CD4-positive, alpha-beta T cell treated with Interferon alpha-2 for 1 hour (primary cell): ENCODE results near the gene CFAP20.
A peak's percentile ranks its signal among the peaks of the same experiment; 100 is the strongest.

Source experiments
- DNase-seq, 2 donors: peaks; one replicate each; pipeline ENCODE4 v3.0.0-alpha.2; 2020 to 2022

CFAP20 gene

DNA sequence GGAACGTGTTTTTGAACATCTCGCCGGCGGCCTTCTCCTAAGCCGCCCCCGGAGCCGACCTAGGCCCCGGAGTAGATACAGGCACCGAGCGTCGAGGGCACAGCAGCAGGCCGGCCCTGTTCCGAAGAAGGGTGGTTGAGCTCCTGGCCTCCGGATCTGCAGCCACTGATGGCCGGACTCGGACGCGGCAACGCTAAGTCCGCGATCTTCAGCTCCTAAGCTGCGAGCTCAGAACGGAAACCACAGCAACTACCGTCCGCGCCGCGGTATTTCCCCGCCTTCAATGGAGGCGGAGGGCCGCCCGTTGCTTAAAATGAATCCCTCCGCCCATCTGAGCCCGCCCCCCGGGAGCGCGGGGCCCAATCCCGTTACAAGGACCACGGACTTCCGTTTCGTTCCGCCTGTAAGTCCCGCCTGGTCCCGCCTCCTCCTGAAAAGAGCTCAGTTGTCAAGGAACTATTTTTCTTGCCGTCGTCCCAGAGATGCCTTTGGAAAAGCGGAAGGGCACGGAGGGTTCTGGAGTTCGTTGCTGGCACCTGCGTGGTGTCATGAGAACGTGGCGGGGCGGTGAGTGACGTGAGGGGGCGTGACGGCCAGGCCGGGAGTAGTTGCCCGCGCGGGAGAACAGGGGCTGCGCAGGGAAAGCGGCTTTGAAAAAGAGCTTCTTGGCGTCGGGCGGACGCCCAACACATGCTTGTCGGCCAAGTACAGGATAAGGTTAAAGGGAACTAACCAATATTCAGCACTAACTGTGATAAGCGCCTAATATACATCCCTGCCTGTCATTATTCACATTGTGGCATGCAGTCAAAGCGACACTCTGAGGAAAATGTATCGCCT is at the start of gene CFAP20:
TSS of gene CFAP20 (minus strand) at position 285 of the 840 bp plus-strand sequence. CDS start at position 19, 266 bp downstream.
- peak; percentile 97 to 98 for DNase-seq

DNA sequence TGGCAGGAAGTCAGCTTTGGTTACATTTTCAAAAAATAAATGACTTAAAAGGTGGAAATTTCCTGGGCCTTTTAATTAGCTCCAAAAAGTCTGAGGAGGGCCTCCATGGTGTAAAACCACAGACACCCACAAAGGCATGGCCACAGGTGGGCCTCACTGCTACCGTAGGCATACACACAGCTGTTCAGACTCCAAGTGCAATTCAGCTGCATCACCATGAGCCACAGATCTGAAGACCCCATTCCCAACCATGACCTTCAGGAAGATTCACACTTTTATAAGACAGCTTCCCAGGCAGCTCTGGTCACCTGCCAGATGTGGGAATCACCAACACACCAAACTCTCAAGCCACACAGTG is 48.2 kb upstream of the CFAP20 start:
- peak in 1 of 2 donors; percentile 10 for DNase-seq

DNA sequence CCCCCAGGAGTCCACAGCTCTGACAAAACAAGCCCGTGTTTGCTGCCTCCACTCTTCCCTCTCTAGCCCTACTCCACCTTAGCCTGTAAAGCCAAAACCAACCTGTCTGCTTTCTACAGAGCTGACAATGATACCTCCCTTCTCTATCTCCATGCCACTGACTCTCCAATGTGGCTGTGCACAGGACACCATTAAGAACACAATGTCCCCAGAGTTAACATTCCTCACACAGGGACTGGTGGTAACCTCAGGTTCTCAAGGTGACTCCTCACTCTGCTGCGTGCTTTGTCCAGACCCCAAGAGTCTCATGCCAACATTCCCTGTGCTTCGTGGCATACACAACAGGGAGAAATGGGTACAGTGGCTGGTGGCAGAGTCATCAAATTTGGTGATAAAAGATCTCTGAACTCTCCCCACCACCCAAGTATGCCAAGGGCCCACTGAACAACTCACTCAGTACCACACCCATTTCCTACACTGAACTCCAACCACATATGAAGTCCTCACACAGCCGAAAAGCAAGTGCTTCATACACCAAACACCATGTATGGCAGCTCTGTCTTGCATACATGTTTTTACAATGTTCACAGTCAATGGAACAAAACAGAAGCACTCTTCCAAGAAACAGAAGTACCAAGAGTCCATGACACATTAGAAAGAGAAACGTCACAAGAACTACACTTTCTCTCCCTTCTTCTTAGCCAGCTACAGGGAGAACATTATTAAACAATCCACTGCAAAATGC is 47.6 kb upstream of the CFAP20 start:
- DNase-seq = peak in 1 of 2 donors; percentile 16

DNA sequence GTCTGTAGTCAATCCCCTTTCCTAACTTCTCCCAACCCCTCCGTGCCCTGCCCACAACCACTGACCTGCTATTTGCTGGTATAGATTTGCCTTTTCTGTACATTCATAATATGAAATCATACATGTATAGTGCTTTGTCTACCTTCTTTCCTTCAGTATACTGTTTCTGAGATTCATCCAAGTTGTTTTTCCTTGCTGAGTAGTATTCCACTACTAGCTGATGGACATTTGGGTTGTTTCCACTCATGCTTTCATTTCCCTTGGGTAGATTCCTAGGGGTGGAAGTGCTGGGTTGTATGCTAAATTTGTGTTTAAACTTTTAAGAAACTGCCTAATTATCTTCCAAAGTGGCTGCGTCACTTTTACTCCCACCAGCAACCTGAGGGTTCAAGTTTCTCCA is 41.0 kb upstream of the CFAP20 start:
- DNase-seq = no peak

DNA sequence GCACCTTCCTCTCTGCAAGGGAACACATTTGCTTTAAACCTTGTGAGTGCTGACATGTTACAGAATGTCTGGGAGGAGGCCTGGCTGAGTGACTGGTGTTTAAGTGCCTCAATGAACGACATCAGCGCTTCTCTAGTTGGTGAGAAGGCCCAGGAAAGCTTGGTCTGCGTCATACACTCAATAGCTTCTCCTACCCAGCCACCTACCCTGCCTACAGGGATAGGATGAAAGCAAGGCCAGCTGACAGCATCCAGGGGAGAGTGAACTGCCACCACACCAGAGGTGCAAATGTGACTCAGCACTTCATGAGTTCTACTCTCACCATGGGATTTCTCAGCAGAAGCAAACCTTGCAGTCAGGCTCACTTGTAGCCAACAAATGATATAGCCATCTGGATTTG is 31.7 kb upstream of the CFAP20 start:
- no peak for DNase-seq

DNA sequence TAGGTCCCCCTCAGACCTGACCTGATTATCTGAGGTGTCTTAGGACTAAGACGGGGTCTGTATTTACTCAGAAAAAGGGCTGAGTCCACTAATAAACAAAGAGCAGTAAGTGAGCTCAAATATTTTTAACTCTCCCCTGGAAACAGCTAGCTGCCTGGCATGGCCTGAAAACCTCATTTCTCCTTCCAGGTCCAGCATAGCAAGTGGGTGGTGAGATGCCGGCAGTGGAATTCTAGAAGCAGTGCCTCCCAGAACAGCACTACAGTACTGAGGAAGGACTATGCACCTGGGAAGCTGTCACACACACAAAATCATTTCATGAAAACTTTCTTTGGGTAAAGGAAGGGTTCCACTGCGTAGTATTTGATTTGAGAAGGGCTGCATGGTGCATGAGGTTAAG is 29.5 kb upstream of the CFAP20 start:
- DNase-seq = no peak

DNA sequence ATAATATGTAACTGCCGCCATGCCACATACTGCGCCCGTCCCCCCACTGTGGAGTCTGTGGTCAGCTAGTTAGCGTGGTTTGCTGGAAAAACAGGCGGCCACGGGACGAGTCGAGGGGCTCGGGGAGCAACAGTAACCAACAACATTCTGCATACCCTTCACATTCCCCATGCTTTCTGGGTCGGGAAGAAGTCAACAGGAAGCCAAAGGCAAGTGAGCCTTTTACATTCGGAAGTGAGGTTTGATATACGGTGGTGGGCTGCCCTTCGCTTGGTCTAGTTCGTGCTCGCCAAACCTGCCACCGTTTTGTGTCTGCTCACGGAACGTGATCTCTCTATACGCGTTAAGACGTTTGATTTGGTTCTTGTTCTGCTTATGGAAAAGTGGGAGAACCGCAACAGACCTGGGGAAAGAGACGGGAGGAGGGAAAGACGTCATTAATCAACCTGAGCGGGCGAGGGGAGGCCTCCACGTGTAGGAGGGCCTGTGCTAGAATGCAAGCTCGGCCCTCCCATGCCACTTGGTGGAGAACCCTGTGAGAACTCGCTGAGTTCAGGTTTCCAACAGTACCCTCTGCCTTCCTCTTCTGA is 28.9 kb upstream of the CFAP20 start:
- DNase-seq = no peak

DNA sequence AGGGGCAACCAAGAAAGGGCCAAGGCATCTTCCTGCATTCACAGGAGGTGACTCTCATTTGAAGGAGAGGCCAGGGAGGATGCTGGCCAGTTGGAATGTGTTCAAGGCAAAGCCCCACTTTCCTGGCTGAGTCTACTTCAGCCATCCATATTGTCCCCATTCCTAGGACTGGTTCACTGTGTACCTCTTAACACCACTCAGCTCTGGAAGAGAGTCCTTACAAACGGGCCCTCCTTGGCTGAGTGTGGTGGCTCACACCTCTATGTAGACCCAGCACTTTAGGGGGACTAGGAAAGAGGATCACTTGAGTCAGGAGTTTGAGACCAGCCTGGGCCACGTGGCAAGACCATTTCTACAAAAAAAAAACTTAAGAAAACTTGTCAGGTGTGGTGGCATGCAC is 28.1 kb upstream of the CFAP20 start:
- no peak for DNase-seq

DNA sequence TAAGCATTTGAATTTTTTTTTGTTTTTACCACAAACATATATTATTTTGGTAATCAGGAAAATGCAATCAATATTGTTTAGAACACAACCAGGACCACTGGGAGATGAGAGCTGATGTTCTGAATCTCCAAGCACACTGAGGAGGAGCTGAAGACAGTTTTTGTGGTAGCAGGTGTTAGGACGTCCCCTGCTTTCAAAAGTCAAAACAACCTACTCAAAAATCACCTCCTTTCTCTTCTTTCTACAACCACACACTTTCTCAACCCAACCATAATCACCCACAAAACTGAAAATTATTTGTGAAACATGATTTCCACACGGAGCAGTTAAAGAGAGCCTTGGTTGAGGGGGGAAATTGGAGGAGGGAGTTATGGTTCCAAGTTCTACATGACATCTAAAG is 26.7 kb upstream of the CFAP20 start:
- DNase-seq = no peak

DNA sequence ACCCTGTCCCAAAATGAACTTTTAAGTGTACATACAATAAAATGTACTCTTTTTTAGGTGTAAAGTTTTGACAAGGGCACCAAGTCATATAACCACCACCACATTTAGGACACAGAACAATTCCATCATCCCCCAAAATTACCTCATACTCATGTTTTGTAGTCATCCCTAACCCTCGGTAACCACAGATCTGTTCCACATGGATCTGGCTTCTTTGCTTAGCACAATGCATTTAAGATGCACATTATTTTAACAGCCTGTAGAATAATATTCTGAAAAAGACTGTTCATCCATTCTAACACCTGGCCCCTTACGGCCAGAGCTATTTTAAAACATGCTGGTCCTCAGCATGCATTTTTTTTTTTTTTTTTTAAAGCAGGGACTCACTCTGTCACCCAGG is 25.2 kb upstream of the CFAP20 start:
- no peak for DNase-seq

DNA sequence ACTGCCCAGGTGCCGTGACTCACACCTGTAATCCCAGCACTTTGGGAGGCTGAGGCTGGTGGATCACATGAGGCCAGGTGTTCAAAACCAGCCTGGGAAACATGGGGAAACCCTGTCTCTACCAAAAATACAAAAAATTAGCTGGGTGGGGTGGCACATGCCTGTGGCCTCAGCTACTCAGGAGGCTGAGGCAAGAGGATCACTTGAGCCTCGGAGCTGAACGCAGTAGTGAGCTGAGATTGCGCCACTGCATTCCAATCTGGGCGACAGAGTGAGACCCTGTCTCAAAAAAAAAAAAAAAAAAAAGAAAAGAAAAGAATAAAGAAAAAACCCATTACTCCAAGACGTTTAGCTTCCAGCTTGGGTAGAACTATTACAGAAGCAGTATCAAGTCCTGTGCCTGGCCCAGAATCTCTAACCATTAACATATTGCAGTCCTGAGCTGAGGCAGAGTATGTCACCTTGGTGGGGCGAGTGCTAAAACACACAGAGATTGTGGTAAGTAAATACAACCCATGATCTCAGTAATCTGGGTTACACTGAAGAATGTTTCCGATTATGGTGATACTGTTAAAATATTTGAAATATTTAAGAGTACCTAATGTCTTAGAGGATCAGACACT is 23.2 kb upstream of the CFAP20 start:
- DNase-seq = no peak

DNA sequence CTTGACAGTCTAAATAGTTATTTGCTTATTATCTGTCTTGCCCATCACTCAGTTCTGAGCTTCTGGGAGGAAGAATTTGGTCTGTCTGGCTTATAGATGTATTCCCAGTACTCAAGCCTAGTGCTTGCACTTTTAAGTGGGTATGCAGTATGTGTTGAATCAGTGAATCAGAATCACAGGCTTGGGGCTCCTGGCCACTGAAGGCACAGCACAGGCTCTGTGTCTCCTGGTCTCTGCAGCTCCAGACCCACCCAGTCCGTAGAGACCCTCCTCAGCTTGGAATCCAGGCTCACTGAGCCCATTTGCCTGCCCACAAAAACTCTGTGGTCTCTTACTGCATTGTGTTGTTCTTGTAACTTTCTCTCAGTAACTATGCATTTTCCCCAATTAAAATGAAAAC is 19.3 kb upstream of the CFAP20 start:
- no peak for DNase-seq

DNA sequence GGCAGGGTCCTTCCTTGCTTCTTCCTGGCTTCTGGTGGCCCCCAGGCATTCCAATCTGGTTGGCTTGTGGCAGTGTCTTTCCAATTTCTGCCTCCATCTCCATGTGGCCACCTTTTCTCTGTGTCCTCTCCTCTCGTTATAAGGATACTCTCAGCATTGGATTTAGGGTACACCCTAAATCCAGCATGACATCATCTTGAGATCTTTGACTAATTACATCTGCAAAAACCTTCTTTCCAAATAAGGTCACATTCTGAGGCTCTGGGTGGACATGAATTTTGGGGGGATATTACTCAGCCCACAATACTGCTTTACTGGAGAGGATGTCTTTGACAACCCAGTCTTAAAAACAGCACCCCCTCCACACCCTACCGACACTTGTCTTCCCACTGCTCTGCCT is 18.9 kb upstream of the CFAP20 start:
- no peak for DNase-seq

DNA sequence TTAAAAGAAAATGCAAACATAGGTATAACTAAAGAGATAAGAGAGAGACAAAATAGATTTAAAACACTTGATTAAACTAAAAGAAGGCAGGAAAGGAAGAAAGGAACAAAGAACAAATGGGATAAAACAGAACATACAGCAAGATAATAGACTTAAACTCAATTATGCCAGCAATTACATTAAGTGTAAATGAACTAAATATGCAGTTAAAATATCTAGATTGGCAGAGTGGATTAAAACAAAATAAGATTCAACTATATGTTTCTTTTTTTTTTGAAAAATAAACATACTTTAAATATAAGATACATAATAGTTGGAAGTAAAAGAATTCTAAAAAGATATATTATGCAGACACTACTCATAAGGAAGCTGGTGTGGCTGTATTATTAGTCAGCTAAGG is 9.7 kb upstream of the CFAP20 start:
- DNase-seq = no peak

DNA sequence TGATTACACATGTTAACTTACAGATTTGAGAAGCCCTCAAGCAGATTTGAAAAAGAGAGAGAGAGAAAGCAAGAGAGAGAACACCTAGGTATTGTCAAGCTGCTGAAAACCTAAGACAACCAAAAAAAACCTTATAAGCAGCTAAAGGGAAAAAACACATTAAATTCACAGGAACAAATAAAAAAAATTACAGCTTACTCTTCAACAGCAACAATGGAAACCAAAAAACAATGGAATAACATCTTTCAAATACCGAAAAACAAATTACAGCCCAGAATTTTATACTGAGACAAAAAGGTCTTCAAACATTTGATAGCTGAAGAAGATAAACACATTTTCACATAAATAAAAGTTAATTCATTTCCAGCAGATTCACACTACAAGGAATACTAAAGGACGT is 8.4 kb upstream of the CFAP20 start:
- DNase-seq = no peak

DNA sequence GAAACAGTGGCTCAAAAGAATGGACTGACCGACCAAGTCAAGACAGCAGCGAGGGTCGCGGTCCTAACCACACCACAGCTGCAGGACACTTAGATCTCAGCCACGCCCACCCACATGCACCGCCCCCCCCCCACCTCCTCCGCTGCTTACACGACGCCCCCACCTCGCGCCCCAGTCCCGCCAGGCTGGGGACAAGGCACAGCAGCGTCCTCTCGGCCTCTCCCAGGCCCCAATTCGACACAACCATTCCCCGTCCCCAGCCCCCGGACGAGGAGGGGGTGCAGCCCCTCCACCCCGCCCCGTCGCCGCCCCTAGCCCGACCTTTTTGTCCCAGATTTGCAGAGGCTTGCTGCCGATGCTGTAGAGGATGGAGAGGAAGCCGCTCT is 477 bp downstream of the CFAP20 start:
- no peak for DNase-seq

DNA sequence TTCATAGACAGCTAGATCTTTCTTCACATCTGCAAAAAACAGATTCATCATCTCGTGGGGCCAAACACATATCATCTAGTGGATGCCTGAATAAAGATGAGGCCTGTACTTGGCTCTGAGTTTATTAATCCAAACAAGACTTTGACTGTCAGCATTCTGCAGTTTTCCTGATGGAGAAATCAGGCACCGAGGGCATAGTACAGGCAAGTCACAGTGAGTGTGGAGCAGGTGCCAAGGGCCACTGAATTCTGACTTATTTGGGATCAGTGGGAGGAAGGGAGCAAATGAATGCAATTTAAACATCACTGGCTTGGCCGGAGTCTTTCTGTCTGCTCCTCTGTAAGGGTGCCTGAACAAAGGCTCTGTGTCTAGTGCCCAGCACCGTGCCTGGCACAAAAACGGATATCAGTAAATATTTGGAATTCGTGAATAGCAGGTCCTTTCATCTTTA is 975 bp downstream of the CFAP20 start:
- no peak for DNase-seq

DNA sequence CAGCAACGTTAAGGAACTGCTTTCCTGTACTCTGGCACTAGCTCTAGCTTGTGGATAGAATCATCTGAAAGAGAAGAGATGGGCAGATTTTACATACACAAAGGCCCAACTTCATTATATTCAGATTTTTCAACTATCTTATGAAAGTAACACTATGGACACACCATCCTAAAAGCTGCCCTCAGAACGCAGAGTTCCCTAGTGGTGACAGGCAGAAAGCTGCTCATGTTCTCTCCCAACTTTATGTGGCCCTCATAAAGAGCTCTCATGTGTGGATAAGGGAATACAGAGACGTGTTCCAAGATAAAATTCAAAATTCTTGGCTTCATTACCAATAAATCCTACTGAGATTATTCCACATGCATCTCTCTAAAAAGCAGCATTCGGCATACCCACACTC is 1.5 kb downstream of the CFAP20 start:
- DNase-seq = no peak

DNA sequence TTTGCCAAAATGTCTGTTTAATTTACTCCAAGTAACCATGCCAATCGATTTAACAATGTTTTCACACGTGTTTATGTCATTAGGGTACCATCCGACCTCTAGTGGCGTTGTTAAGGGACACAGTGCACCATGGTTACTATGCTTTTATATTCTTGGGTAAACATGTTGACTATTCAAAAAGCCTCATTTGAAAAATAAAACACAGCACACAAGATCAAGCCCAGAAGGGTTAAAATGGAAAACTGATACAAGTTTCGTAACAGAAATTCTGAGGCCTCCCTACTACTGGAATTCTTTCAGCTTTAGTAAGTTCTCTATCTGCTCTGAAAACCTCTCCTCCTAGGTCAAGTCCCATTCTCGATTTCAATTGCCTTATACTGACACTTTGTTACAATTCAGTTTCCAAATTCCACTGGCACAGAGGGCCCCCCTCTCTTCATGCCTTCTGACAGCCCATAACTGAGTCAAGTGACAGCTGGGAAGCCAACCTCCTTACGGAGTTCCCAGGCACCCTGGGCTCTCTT is 2.1 kb downstream of the CFAP20 start:
- peak; percentile 36 to 78 for DNase-seq

DNA sequence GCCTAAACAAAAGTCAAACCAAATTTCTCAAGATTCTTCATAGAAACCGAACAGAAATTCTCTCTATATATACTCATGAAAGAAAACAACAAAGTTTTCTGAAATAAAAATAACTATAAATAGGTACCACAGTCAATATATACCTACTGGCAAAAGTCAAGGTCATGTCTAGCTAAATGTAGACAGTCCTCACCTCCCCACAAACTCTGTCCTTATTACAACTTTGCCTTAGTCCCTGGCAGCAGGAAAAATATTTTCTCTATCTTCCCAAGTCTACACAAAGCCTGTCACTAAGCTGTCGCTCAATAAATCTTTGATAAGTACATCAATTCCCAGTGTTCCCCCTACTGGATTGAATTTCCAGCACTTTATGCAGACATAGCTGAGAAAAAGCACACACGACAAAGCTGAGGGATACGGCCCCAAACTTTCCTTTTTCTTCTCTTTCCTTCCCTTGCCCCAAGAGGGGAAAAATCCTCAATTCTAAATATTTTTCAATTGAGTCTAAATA is 2.7 kb downstream of the CFAP20 start:
- no peak for DNase-seq

DNA sequence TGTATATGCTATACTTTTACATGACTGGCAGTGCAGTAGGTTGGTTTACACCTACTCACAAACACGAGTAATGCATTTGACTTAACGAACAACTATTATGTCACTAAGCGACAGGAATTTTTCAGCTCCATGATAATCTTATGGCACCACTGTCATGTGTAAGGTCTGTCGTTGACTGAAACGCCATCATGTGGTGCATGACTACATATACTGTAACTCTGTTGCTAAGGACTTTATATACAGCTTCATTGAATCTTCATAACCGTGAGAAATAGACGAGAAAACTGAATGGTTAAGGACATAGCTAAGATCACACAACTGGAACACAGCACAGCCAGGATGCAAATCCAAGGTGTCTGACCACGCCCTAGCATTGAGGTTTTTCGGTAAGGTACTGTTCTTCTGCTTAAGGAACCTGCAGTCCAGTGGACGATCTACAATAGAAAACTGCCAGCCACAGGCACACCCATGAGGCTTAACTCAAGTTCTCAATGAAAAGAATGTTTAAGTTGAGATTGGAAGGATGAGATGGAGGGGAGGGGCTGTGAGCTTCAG is 3.3 kb downstream of the CFAP20 start:
- no peak for DNase-seq

DNA sequence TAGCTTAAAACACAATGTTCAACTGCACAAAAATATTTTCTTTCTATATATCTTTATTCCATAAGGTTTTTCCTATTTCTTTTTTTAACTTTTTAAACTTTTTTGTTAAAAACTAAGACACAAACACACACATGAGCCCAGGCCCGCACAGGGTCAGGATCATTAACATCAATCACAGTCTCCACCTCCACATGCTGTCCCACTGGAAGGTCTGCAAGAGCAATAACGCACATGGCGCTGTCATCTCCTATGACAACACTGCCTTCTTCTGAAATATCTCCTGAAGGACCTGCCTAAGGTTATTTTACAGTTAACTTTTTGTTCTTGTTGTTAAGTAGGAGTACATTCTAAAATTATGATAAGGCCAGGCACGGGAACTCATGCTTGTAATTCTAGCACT is 4.1 kb downstream of the CFAP20 start:
- no peak for DNase-seq

DNA sequence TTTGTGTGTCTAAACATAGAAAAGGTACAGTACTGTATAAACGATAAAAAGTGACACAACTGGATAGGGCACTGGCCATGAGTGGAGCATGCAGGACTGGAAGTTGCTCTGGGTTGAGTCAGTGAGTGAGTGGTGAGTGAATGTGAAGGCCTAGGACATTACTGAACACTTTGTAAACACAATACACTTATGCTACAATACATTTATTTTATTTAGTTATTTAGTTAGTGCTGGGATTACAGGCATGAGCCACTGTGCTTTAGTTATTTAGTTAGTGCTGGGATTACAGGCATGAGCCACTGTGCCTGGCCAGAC is 4.6 kb downstream of the CFAP20 start:
- DNase-seq = no peak
